AG09319 (cell line): ENCODE results near the gene SLIT3.

Experiments
- DNase-seq: peaks from one replicate; pipeline ENCODE4 v3.0.0-alpha.2; 2010; ENCODE audit warnings: low read depth; ENCODE audit errors: extremely low read depth
- TF ChIP-seq, protein P1 (sequence below): IDR thresholded peaks from 2 replicates; pipeline ENCODE4 v1.5.1; 2011; ENCODE audit warnings: low read depth, mild to moderate bottlenecking, inconsistent platforms, low read length, moderate library complexity

The SLIT3 gene

DNA sequence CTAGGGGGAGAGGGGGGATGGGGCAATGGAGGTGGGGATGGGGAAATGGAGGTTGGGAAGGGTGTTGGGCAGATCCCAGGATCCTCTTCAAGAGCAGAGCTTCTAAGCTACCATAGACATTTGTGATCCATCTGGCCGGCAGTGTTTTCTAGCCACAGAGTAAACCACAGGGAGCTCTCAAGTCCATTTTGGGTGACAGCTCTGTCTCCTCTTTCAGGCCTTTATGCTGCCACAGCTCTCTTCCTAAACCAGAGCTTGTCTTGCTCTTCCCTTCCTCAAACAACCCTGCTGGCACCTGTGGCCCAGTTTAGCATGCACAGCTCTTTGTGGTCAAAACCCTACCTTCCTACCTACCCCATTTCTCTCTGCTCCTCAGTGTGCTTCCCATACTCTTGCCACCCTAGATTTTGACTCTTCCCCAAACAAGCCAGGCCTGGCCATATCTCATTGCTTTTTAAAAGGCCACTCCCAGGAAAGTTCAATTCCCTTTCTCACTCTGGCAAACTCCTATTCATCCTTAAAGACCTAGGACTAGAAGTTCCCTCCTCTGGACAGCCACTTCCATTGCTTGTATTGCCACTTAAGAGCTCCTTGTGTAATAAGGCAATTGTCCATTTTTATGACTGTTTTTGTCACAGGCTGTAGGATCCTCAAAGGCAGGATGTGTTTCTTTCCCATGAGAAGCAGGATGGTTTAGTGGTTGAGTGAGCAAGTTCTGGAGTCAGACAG is 637.5 kb downstream of the SLIT3 start:
- no peak for DNase-seq
- TF ChIP-seq, protein P1, sequence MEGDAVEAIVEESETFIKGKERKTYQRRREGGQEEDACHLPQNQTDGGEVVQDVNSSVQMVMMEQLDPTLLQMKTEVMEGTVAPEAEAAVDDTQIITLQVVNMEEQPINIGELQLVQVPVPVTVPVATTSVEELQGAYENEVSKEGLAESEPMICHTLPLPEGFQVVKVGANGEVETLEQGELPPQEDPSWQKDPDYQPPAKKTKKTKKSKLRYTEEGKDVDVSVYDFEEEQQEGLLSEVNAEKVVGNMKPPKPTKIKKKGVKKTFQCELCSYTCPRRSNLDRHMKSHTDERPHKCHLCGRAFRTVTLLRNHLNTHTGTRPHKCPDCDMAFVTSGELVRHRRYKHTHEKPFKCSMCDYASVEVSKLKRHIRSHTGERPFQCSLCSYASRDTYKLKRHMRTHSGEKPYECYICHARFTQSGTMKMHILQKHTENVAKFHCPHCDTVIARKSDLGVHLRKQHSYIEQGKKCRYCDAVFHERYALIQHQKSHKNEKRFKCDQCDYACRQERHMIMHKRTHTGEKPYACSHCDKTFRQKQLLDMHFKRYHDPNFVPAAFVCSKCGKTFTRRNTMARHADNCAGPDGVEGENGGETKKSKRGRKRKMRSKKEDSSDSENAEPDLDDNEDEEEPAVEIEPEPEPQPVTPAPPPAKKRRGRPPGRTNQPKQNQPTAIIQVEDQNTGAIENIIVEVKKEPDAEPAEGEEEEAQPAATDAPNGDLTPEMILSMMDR = no peak

GRCh38 chr5:168661593-168662485 is 639.1 kb downstream of the SLIT3 start:
- TF ChIP-seq, protein P1 = no peak
- no peak for DNase-seq

DNA sequence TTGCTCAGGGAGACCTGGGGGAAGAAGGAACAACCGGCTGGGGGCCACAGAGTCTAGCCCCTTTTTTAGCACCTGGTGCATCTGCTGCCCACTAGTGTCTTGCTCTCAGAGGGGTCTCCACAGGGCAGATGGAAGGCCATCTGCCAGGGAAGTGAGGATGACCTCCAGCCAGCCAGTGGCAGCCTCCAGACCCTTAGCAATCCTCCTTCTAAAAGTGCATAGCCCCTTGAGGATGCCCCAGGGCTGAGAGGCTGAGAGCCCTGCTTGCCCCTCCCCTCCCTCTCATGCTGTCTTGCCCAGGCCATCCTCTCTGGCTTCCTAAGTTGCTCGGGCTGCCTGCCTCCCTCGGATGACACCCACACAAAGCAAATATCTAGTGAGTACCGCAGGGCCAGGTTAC is 640.2 kb downstream of the SLIT3 start:
- DNase-seq = no peak
- TF ChIP-seq, protein P1 = no peak

- no peak for DNase-seq
- TF ChIP-seq, protein P1 = no peak
Observed at GRCh38 chr5:168659286-168659847, 641.6 kb downstream of the SLIT3 start.

DNA sequence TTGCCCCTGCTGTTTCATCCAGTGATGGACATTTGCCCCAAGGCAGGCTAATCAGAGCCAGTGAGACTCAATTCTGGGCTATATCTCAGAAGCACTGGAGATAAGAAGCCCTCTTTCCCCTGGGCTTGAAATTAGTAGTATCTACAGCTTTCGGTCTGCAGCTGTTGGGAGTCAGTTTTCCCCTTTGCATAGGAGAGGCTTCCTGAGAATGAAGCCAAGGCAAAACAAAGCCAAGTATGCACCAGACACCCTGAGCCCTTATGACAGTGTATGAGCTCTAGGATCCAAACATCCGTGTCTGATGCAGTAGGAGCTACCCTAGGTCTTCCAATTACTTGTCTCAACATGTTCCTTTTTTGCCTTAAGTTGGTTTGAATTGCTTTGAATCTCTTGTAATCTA is 642.5 kb downstream of the SLIT3 start:
- DNase-seq = no peak
- TF ChIP-seq, protein P1 = no peak

DNA sequence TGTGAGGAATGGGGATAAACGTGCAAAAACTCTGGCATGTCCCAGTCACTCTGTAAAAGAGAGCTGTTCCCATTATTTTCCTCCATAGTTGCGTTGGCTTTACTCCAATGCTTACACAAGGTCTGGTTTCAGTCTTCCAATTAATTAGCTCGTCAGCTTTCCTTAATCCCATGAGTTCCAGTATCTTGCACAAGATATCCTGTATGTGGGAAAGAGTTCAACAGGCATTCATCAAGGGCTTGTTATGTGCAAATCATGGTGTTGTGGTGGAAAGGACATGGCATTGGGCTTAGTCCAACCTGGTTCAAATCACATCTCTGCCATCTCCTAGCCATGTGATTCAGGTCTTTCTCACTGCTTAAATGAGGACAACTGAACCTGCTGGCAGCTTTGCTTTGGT is 644.3 kb downstream of the SLIT3 start:
- DNase-seq = peak; percentile 74
- TF ChIP-seq, protein P1 = no peak

DNA sequence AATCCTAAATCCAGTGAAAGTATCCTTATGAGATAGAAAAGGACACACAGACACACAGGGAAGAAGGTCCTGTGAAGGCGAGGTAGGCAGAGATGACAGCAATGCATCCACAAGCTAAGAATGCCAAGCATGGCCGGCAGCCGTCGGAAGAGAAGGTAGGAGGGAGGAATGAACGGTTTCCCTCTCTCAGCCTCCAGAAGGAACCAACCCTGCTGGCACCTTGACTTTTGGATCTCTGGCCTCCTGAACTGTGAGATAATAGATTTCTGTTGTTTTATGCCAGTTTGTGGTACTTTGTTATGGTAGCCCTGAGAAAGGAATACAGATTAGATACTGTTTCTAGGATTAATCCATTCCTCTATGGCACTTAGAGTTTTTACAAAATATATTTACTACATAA is 645.6 kb downstream of the SLIT3 start:
- DNase-seq = no peak
- TF ChIP-seq, protein P1 = no peak
